Panc1 (cell line): ENCODE measurements around the gene SLC25A10.

Experiments used
- POLR2AphosphoS5 ChIP-seq: IDR thresholded peaks from 2 replicates; pipeline ENCODE4 v1.6.1; 2012; ENCODE audit warnings: mild to moderate bottlenecking, low read depth, low read length, moderate library complexity
- REST ChIP-seq, 2 experiments: IDR thresholded peaks; 2 replicates each; pipeline ENCODE4 v1.6.1; 2011 to 2012; ENCODE audit warnings: low read depth in 2 of 2, control low read depth in 1 of 2, low read length in 1 of 2, mild to moderate bottlenecking in 1 of 2, moderate library complexity in 1 of 2; ENCODE audit not compliant: insufficient read depth in 1 of 2
- SIN3A ChIP-seq: IDR thresholded peaks from 2 replicates; pipeline ENCODE4 v1.6.1; 2012; ENCODE audit warnings: low read depth, mild to moderate bottlenecking, low read length, moderate library complexity, borderline replicate concordance; ENCODE audit not compliant: insufficient read depth
- TCF7L2 ChIP-seq: IDR thresholded peaks from 2 replicates; pipeline ENCODE4 v1.6.1; 2011; ENCODE audit warnings: mild to moderate bottlenecking, low read depth, low read length, inconsistent platforms
- TF ChIP-seq, protein P1 (sequence below): fragments of 450-650 bp; IDR thresholded peaks from 2 replicates; pipeline ENCODE4 v1.5.1; 2017; ENCODE audit warnings: mild to moderate bottlenecking

- TF ChIP-seq, protein P1, sequence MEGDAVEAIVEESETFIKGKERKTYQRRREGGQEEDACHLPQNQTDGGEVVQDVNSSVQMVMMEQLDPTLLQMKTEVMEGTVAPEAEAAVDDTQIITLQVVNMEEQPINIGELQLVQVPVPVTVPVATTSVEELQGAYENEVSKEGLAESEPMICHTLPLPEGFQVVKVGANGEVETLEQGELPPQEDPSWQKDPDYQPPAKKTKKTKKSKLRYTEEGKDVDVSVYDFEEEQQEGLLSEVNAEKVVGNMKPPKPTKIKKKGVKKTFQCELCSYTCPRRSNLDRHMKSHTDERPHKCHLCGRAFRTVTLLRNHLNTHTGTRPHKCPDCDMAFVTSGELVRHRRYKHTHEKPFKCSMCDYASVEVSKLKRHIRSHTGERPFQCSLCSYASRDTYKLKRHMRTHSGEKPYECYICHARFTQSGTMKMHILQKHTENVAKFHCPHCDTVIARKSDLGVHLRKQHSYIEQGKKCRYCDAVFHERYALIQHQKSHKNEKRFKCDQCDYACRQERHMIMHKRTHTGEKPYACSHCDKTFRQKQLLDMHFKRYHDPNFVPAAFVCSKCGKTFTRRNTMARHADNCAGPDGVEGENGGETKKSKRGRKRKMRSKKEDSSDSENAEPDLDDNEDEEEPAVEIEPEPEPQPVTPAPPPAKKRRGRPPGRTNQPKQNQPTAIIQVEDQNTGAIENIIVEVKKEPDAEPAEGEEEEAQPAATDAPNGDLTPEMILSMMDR, result no peak
- no peak for TF ChIP-seq SIN3A
- no peak for TF ChIP-seq POLR2AphosphoS5
- TF ChIP-seq REST (IDR thresholded peaks at IDR 0.05; ENCODE audit: insufficient read depth in 1 of 2, low read depth in 2 of 2, low read length in 1 of 2), result no peak
- no peak for TF ChIP-seq TCF7L2
Measured at GRCh38 chr17:81741594-81742452, 29.7 kb downstream of the SLC25A10 start.
